Iris pigment epithelial cell (primary cell): ENCODE measurements around the gene EVI2A.
"Not testable (repeated sequence)": the region's sequence is repeated elsewhere in the genome, so short reads cannot be mapped to it uniquely, and the experiment has no call there.

Experiments
- DNase-seq: peaks from one replicate; pipeline ENCODE4 v3.0.0-alpha.2; 2011; ENCODE audit warnings: low read depth

Gene EVI2A

GRCh38 chr17:31312223-31312622 lies 9.2 kb downstream of the EVI2A start:
- not testable (repeated sequence) for DNase-seq

- DNase-seq, result no peak
Observed at GRCh38 chr17:31311526-31311925, 9.9 kb downstream of the EVI2A start.

- no peak for DNase-seq
Observed at GRCh38 chr17:31310886-31311285, 10.5 kb downstream of the EVI2A start.

GRCh38 chr17:31310260-31310659 lies 11.2 kb downstream of the EVI2A start:
- DNase-seq, result no peak

- no peak for DNase-seq
Observed at GRCh38 chr17:31309556-31309955, 11.9 kb downstream of the EVI2A start.

GRCh38 chr17:31308372-31309334 lies 12.8 kb downstream of the EVI2A start:
- no peak for DNase-seq

GRCh38 chr17:31307640-31308039 lies 13.8 kb downstream of the EVI2A start:
- DNase-seq, result no peak

- no peak for DNase-seq
Observed at GRCh38 chr17:31299624-31300023, 21.8 kb downstream of the EVI2A start.

GRCh38 chr17:31297090-31297489 lies 24.3 kb downstream of the EVI2A start, which contains the start of gene OMG:
TSS of gene OMG (minus strand) at chr17:31297239. CDS start at chr17:31296331, 908 bp downstream.
- DNase-seq, result no peak

GRCh38 chr17:31296142-31296541 lies 25.3 kb downstream of the EVI2A start:
- no peak for DNase-seq

- no peak for DNase-seq
Observed at GRCh38 chr17:31295489-31295871, 25.9 kb downstream of the EVI2A start.

GRCh38 chr17:31294820-31295488 lies 26.5 kb downstream of the EVI2A start:
- peak; percentile 50 for DNase-seq

- DNase-seq, result no peak
Observed at GRCh38 chr17:31294231-31294630, 27.2 kb downstream of the EVI2A start.

GRCh38 chr17:31293581-31293980 lies 27.8 kb downstream of the EVI2A start:
- no peak for DNase-seq

GRCh38 chr17:31291820-31292219 lies 29.6 kb downstream of the EVI2A start:
- DNase-seq, result peak; percentile 28

GRCh38 chr17:31289790-31290189 lies 31.6 kb downstream of the EVI2A start:
- DNase-seq, result no peak

GRCh38 chr17:31287932-31288331 lies 33.5 kb downstream of the EVI2A start:
- not testable (repeated sequence) for DNase-seq

- no peak for DNase-seq
Observed at GRCh38 chr17:31286587-31286986, 34.8 kb downstream of the EVI2A start.

- no peak for DNase-seq
Observed at GRCh38 chr17:31283841-31284240, 37.6 kb downstream of the EVI2A start.

- DNase-seq, result no peak
Observed at GRCh38 chr17:31281061-31281460, 40.4 kb downstream of the EVI2A start.

GRCh38 chr17:31279401-31279800 lies 42.0 kb downstream of the EVI2A start:
- DNase-seq, result no peak

- DNase-seq, result peak; percentile 14
Observed at GRCh38 chr17:31275116-31275515, 46.3 kb downstream of the EVI2A start.

GRCh38 chr17:31274252-31274651 lies 47.2 kb downstream of the EVI2A start:
- peak; percentile 86 for DNase-seq
